DOHH2 (cell line): ENCODE results near the gene PCGF3.

Experiments
- H3F3A ChIP-seq: fragments of 200-600 bp; sonication (generic), shearing (Covaris generic); 2 replicates; pipeline ENCODE4 v1.6.0; 2016; ENCODE audit warnings: antibody characterized with exemption, mild to moderate bottlenecking; ENCODE audit not compliant: control insufficient read depth, insufficient read depth
- H3K27ac ChIP-seq: fragments of 200-600 bp; sonication (generic); 2 replicates; pipeline ENCODE4 v1.5.1; 2014; ENCODE audit warnings: low read depth, mild to moderate bottlenecking, low read length, moderate library complexity
- H3K27me3 ChIP-seq: fragments of 200-600 bp; sonication (generic); 2 replicates; pipeline ENCODE4 v1.6.1; 2014; ENCODE audit warnings: mild to moderate bottlenecking, low read length, mixed read lengths; ENCODE audit not compliant: control insufficient read depth
- H3K36me3 ChIP-seq: fragments of 200-600 bp; sonication (generic); 2 replicates; pipeline ENCODE4 v1.6.1; 2014; ENCODE audit warnings: mild to moderate bottlenecking, low read length, moderate library complexity, mixed read lengths; ENCODE audit not compliant: control insufficient read depth
- H3K4me1 ChIP-seq: fragments of 200-600 bp; sonication (generic); 2 replicates; pipeline ENCODE4 v1.6.1; 2014; ENCODE audit warnings: mild to moderate bottlenecking, low read length, mixed read lengths; ENCODE audit not compliant: control insufficient read depth
- H3K4me2 ChIP-seq: fragments of 200-600 bp; sonication (generic); 2 replicates; pipeline ENCODE4 v1.6.0; 2014; ENCODE audit warnings: mild to moderate bottlenecking, low read length, moderate library complexity
- H3K4me3 ChIP-seq: fragments of 200-600 bp; sonication (generic); 2 replicates; pipeline ENCODE4 v1.5.1; 2014; ENCODE audit warnings: mild to moderate bottlenecking, low read length, mixed read lengths
- H3K79me2 ChIP-seq: fragments of 200-600 bp; sonication (generic); 2 replicates; pipeline ENCODE4 v1.6.1; 2014; ENCODE audit warnings: mild to moderate bottlenecking, low read length, mixed read lengths; ENCODE audit not compliant: control insufficient read depth
- H3K9me2 ChIP-seq: fragments of 200-600 bp; sonication (generic); replicated peaks from 2 replicates; pipeline ENCODE4 v1.6.1; 2014; ENCODE audit warnings: mild to moderate bottlenecking, low read length, mixed read lengths; ENCODE audit not compliant: control insufficient read depth
- H3K9me3 ChIP-seq: fragments of 200-600 bp; sonication (generic); 2 replicates; pipeline ENCODE4 v1.6.1; 2014; ENCODE audit warnings: antibody characterized with exemption, low read length, mixed read lengths; ENCODE audit not compliant: control insufficient read depth, insufficient read depth
- H4K20me1 ChIP-seq: fragments of 200-600 bp; sonication (generic); 2 replicates; pipeline ENCODE4 v1.6.0; 2014; ENCODE audit warnings: low read depth, mild to moderate bottlenecking, antibody characterized with exemption, low read length, moderate library complexity; ENCODE audit not compliant: control insufficient read depth, insufficient read depth
- EZH2phosphoT487 ChIP-seq: fragments of 200-600 bp; sonication (generic); IDR thresholded peaks from 2 replicates; pipeline ENCODE4 v1.6.1; 2017; ENCODE audit warnings: borderline replicate concordance, mild to moderate bottlenecking, antibody characterized with exemption, low read length, moderate library complexity, mixed read lengths
- TF ChIP-seq, protein P1 (sequence below): fragments of 200-600 bp; sonication (generic); IDR thresholded peaks from one replicate; pipeline ENCODE4 v1.5.1; 2014; ENCODE audit warnings: antibody characterized with exemption, mild to moderate bottlenecking, low read depth, low read length; ENCODE audit not compliant: poor library complexity, severe bottlenecking

Gene PCGF3

GRCh38 chr4:718460-718859 lies 12.8 kb downstream of the PCGF3 start:
- no peak overlapping the region for H3K4me3 ChIP-seq
- H3K27me3 ChIP-seq, result no peaks in the 10 kb centered on the region
- H3K36me3 ChIP-seq, result peaks cover 22% of the 10 kb centered on the region
- no peak overlapping the region for H3K27ac ChIP-seq
- H3K9me2 ChIP-seq, result no peaks in the 10 kb centered on the region
- TF ChIP-seq, protein P1, sequence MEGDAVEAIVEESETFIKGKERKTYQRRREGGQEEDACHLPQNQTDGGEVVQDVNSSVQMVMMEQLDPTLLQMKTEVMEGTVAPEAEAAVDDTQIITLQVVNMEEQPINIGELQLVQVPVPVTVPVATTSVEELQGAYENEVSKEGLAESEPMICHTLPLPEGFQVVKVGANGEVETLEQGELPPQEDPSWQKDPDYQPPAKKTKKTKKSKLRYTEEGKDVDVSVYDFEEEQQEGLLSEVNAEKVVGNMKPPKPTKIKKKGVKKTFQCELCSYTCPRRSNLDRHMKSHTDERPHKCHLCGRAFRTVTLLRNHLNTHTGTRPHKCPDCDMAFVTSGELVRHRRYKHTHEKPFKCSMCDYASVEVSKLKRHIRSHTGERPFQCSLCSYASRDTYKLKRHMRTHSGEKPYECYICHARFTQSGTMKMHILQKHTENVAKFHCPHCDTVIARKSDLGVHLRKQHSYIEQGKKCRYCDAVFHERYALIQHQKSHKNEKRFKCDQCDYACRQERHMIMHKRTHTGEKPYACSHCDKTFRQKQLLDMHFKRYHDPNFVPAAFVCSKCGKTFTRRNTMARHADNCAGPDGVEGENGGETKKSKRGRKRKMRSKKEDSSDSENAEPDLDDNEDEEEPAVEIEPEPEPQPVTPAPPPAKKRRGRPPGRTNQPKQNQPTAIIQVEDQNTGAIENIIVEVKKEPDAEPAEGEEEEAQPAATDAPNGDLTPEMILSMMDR, result no peak
- no peak for TF ChIP-seq EZH2phosphoT487
- H3K9me3 ChIP-seq, result peaks cover 3% of the 10 kb centered on the region; the same call in 1 of the 2 replicates
- H3K4me1 ChIP-seq, result no peaks in the 10 kb centered on the region
- no peak overlapping the region for H3K4me2 ChIP-seq
- no peaks in the 10 kb centered on the region for H4K20me1 ChIP-seq
- H3F3A ChIP-seq, result no peaks in the 10 kb centered on the region
- H3K79me2 ChIP-seq, result peaks cover 83% of the 10 kb centered on the region

DNA sequence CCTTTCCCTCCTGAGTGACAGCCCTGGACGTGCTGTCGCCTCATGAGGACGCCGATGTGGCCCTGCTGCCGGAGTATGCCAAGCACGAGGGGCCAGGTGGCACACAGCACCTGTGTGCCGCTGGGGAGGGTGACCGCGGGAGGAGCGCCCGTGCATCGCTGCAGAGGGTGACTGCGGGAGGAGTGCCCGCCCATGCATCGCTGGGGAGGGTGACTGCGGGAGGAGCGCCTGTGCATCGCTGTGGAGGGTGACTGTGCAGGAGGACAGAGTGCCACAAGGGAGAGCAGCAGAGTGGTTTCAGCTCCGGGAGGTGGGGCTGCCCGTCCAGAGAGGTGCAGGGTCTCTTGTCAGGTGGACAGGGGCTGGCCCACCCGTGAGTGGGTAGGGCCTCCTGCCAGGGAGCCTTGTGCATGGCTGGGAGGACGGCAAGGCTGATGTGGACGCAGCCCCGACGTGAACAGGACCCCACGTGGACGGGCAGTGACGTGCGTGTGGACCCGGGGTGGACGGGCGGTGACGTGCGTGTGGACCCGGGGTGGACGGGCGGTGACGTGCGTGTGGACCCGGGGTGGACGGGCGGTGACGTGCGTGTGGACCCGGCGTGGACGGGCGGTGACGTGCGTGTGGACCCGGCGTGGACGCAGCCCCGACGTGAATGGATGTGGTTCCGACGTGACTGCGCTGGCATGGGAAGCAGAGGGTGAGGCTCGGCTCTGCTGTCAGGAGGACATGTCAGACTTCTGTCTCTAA lies 14.7 kb downstream of the PCGF3 start:
- Histone ChIP-seq H3K9me2 (no peaks in the 10 kb centered on the region), H3K79me2 (peaks cover 81% of the 10 kb centered on the region), H4K20me1 (no peaks in the 10 kb centered on the region), H3K4me3 (no peak overlapping the region), H3K9me3 (peaks cover 3% of the 10 kb centered on the region; the same call in 1 of the 2 replicates), H3K36me3 (peaks cover 20% of the 10 kb centered on the region), H3F3A (no peaks in the 10 kb centered on the region), H3K27me3 (no peaks in the 10 kb centered on the region), H3K27ac (no peak overlapping the region), H3K4me2 (no peak overlapping the region), H3K4me1 (no peaks in the 10 kb centered on the region)
- TF ChIP-seq, protein P1, result no peak
- TF ChIP-seq EZH2phosphoT487, result no peak

- no peak overlapping the region for H3K4me3 ChIP-seq
- H3F3A ChIP-seq, result no peaks in the 10 kb centered on the region
- no peak overlapping the region for H3K27ac ChIP-seq
- H3K9me2 ChIP-seq, result no peaks in the 10 kb centered on the region
- peaks cover 2% of the 10 kb centered on the region; the same call in 1 of the 2 replicates for H4K20me1 ChIP-seq
- peaks cover 88% of the 10 kb centered on the region for H3K79me2 ChIP-seq
- no peaks in the 10 kb centered on the region for H3K27me3 ChIP-seq
- peaks cover 3% of the 10 kb centered on the region; the same call in 1 of the 2 replicates for H3K9me3 ChIP-seq
- TF ChIP-seq EZH2phosphoT487, result no peak
- TF ChIP-seq, protein P1, result no peak
- H3K4me1 ChIP-seq, result no peaks in the 10 kb centered on the region
- peaks cover 20% of the 10 kb centered on the region for H3K36me3 ChIP-seq
- no peak overlapping the region for H3K4me2 ChIP-seq
Observed at GRCh38 chr4:721261-722168, 15.9 kb downstream of the PCGF3 start.
